H1 (cell line): ENCODE results near the gene SGK2. TPM values are rescaled to one million over a fixed set of nuclear protein-coding genes. Genes with fewer than 3 reads are reported as not detected.

Experiments
- CTCF ChIA-PET: fragments of 300-600 bp; sonication (Branson Sonifier 250); formaldehyde crosslinking; loops from one replicate; lab custom pipeline; 2021; ENCODE audit not compliant: partially characterized antibody; lab: Charles Lee
- POLR2A ChIA-PET: fragments of 300-600 bp; sonication (Branson Sonifier 250); formaldehyde crosslinking; loops from one replicate; lab custom pipeline; 2021; ENCODE audit warnings: inconsistent platforms; ENCODE audit not compliant: partially characterized antibody; lab: Charles Lee
- DNase-seq, 2 experiments: peaks; one replicate each; pipeline versions ENCODE4 v3.0.0 to v3.0.0-alpha.2; 2010 to 2022; ENCODE audit warnings: low spot score in 2 of 2, low read depth in 1 of 2, mixed read lengths in 1 of 2
- FAIRE-seq: peaks from 2 replicates; lab custom pipeline; 2011; peaks lifted over from hg19 to GRCh38; lab: Jason Lieb, UNC
- H2AFZ ChIP-seq: 2 replicates; pipeline ENCODE4 v1.8.1; 2012; ENCODE audit warnings: low read length, inconsistent platforms
- H2AK5ac ChIP-seq: 2 replicates; pipeline ENCODE4 v1.6.1; 2013; ENCODE audit warnings: low read depth, low read length
- H2BK120ac ChIP-seq: replicated peaks from 2 replicates; pipeline ENCODE3; 2013; ENCODE audit warnings: low read depth, low read length, inconsistent platforms
- H2BK12ac ChIP-seq: 2 replicates; pipeline ENCODE4 v1.6.1; 2013; ENCODE audit warnings: low read depth, low read length
- H2BK15ac ChIP-seq: 2 replicates; pipeline ENCODE4 v1.6.1; 2013; ENCODE audit warnings: low read length
- H2BK20ac ChIP-seq: 2 replicates; pipeline ENCODE4 v1.6.1; 2013; ENCODE audit warnings: low read length
- H2BK5ac ChIP-seq: 2 replicates; pipeline ENCODE4 v1.6.1; 2013; ENCODE audit warnings: low read depth, low read length
- H3K14ac ChIP-seq: 2 replicates; pipeline ENCODE4 v1.6.1; 2013; ENCODE audit warnings: inconsistent platforms; ENCODE audit not compliant: insufficient read length
- H3K18ac ChIP-seq: 2 replicates; pipeline ENCODE4 v1.6.1; 2013; ENCODE audit warnings: low read length; ENCODE audit errors: extremely low read depth
- H3K23ac ChIP-seq: 2 replicates; pipeline ENCODE4 v1.6.1; 2013; ENCODE audit warnings: inconsistent platforms; ENCODE audit not compliant: insufficient read length
- H3K23me2 ChIP-seq: 2 replicates; pipeline ENCODE4 v1.6.1; 2013; ENCODE audit warnings: low read depth, low read length
- H3K27ac ChIP-seq: 2 replicates; pipeline ENCODE4 v1.6.1; 2011; ENCODE audit warnings: low read depth, low read length, inconsistent platforms
- H3K27me3 ChIP-seq, 4 experiments: replicated peaks in 1 of 4; 1 replicate in 1 of 4; 2 replicates in 3 of 4; pipeline versions ENCODE4 v1.6.1 to v1.8.1; 2011 to 2013; ENCODE audit warnings: low read length in 3 of 4, mild to moderate bottlenecking in 3 of 4, inconsistent platforms in 2 of 4, mixed read lengths in 2 of 4, moderate library complexity in 1 of 4; ENCODE audit not compliant: control insufficient read depth in 3 of 4, insufficient read depth in 3 of 4; ENCODE audit errors: extremely low read depth in 1 of 4
- H3K36me3 ChIP-seq, 4 experiments: 2 replicates each; pipeline versions ENCODE4 v1.6.1 to v1.8.1; 2011 to 2013; ENCODE audit warnings: mild to moderate bottlenecking in 4 of 4, low read length in 3 of 4, moderate library complexity in 2 of 4, control low read depth in 1 of 4, inconsistent platforms in 1 of 4; ENCODE audit not compliant: insufficient read depth in 4 of 4, control insufficient read depth in 2 of 4
- H3K4ac ChIP-seq: replicated peaks from 2 replicates; pipeline ENCODE3; 2013; ENCODE audit warnings: low read length, low read depth, mixed read lengths, inconsistent platforms; ENCODE audit not compliant: insufficient read length
- H3K4me1 ChIP-seq, 4 experiments: replicated peaks in 1 of 4; 1 replicate in 1 of 4; 2 replicates in 3 of 4; pipeline versions ENCODE4 v1.6.1 to v1.8.1; 2011 to 2013; ENCODE audit warnings: low read length in 3 of 4, inconsistent platforms in 2 of 4, mixed read lengths in 1 of 4; ENCODE audit not compliant: insufficient read depth in 4 of 4, control insufficient read depth in 3 of 4
- H3K4me2 ChIP-seq, 2 experiments: 2 replicates each; pipeline versions ENCODE4 v1.6.1 to v1.8.1; 2011 to 2013; ENCODE audit warnings: low read depth in 2 of 2, low read length in 2 of 2, control low read depth in 1 of 2, inconsistent platforms in 1 of 2, mild to moderate bottlenecking in 1 of 2; ENCODE audit not compliant: insufficient read depth in 1 of 2
- H3K4me3 ChIP-seq, 4 experiments: fragments of 200-600, 300-600 bp in 1 of 4; sonication (generic), shearing (Covaris generic), sonication (Bioruptor Twin) in 1 of 4; 2 replicates each; pipeline versions ENCODE4 v1.5.1 to v1.8.1; 2011 to 2016; ENCODE audit warnings: low read length in 4 of 4, low read depth in 3 of 4, control low read depth in 2 of 4, inconsistent platforms in 2 of 4, mild to moderate bottlenecking in 2 of 4, mixed read lengths in 1 of 4, moderate library complexity in 1 of 4; ENCODE audit not compliant: insufficient read depth in 2 of 4; ENCODE audit errors: extremely low read depth in 1 of 4
- H3K56ac ChIP-seq: replicated peaks from 2 replicates; pipeline ENCODE3; 2013; ENCODE audit warnings: low read depth, mild to moderate bottlenecking, mixed read lengths, low read length, inconsistent platforms; ENCODE audit not compliant: insufficient read length
- H3K79me1 ChIP-seq: 2 replicates; pipeline ENCODE4 v1.6.1; 2013; ENCODE audit warnings: low read depth, low read length, control low read depth
- H3K79me2 ChIP-seq, 2 experiments: 2 replicates each; pipeline versions ENCODE4 v1.6.1 to v1.8.1; 2012 to 2013; ENCODE audit warnings: low read length in 2 of 2, mild to moderate bottlenecking in 2 of 2, inconsistent platforms in 1 of 2; ENCODE audit not compliant: insufficient read depth in 2 of 2, control insufficient read depth in 1 of 2
- H3K9ac ChIP-seq, 4 experiments: replicated peaks in 1 of 4; 1 replicate in 1 of 4; 2 replicates in 3 of 4; pipeline versions ENCODE4 v1.6.1 to v1.8.1; 2011 to 2013; ENCODE audit warnings: low read depth in 3 of 4, low read length in 3 of 4, control low read depth in 2 of 4, mild to moderate bottlenecking in 2 of 4, moderate library complexity in 2 of 4, inconsistent platforms in 1 of 4; ENCODE audit errors: extremely low read depth in 1 of 4
- H3K9me3 ChIP-seq, 2 experiments: 2 replicates each; pipeline versions ENCODE4 v1.6.1 to v1.8.1; 2012 to 2013; ENCODE audit warnings: mild to moderate bottlenecking in 2 of 2, moderate library complexity in 2 of 2, control low read depth in 1 of 2, inconsistent platforms in 1 of 2, low read depth in 1 of 2, low read length in 1 of 2, mixed read lengths in 1 of 2; ENCODE audit not compliant: insufficient read depth in 2 of 2
- H4K20me1 ChIP-seq, 2 experiments: replicated peaks in 1 of 2; 2 replicates each; pipeline versions ENCODE3 to v1.8.1; 2011 to 2013; ENCODE audit warnings: inconsistent platforms in 2 of 2, low read length in 2 of 2, mild to moderate bottlenecking in 1 of 2; ENCODE audit not compliant: insufficient read depth in 2 of 2, control insufficient read depth in 1 of 2
- H4K5ac ChIP-seq: 2 replicates; pipeline ENCODE4 v1.6.1; 2013; ENCODE audit warnings: low read length, low read depth, mixed read lengths, inconsistent platforms; ENCODE audit not compliant: insufficient read length
- H4K8ac ChIP-seq: 2 replicates; pipeline ENCODE4 v1.8.0; 2013; ENCODE audit warnings: mild to moderate bottlenecking, moderate library complexity, low read length, inconsistent platforms; ENCODE audit not compliant: insufficient read depth; ENCODE audit errors: extremely low read depth
- H4K91ac ChIP-seq: replicated peaks from 2 replicates; pipeline ENCODE3; 2013; ENCODE audit warnings: low read length, mixed read lengths, inconsistent platforms; ENCODE audit not compliant: insufficient read length
- BACH1 ChIP-seq: IDR thresholded peaks from 2 replicates; pipeline ENCODE4 v1.6.1; 2012; ENCODE audit warnings: low read length, improper control_type of control experiment
- JUN ChIP-seq: IDR thresholded peaks from 2 replicates; pipeline ENCODE4 v1.6.1; 2011; ENCODE audit warnings: low read depth, mild to moderate bottlenecking, improper control_type of control experiment, low read length
- POLR2A ChIP-seq, 2 experiments: IDR thresholded peaks; 1 replicate in 1 of 2; 2 replicates in 1 of 2; pipeline ENCODE4 v1.6.1; 2011; ENCODE audit warnings: low read depth in 2 of 2, low read length in 2 of 2, mild to moderate bottlenecking in 2 of 2; ENCODE audit errors: control extremely low read depth in 1 of 2
- RAD21 ChIP-seq, 2 experiments: IDR thresholded peaks in 1 of 2; conservative IDR thresholded peaks in 1 of 2; 2 replicates each; pipeline ENCODE4 v1.6.1; 2011; ENCODE audit warnings: low read depth in 2 of 2, low read length in 2 of 2, improper control_type of control experiment in 1 of 2, inconsistent platforms in 1 of 2, mild to moderate bottlenecking in 1 of 2, moderate library complexity in 1 of 2
- RNF2 ChIP-seq: fragments of 200-900, 300-1000 bp; sonication (generic); IDR thresholded peaks from 2 replicates; pipeline ENCODE4 v1.7.1; 2016; ENCODE audit warnings: borderline replicate concordance, low read depth, mild to moderate bottlenecking, antibody characterized with exemption, low read length; ENCODE audit not compliant: poor library complexity, severe bottlenecking; ENCODE audit errors: missing control alignments
- WGBS, 2 experiments: shearing (Covaris generic) in 1 of 2; methylation state at CpG; one replicate each; pipeline versions ENCODE4 v1.1.6 to v1.1.7; 2013 to 2015; ENCODE audit warnings: low lambda C conversion rate in 2 of 2, mixed read lengths in 2 of 2, inconsistent platforms in 1 of 2, low coverage in 1 of 2, missing lambda C conversion rate in 1 of 2; ENCODE audit not compliant: insufficient replicate concordance in 2 of 2, insufficient coverage in 1 of 2, insufficient read length in 1 of 2; ENCODE audit errors: extremely low coverage in 1 of 2, missing lambda C conversion rate in 1 of 2; 5-methylcytosine and 5-hydroxymethylcytosine counted together
- polyA plus RNA-seq, 7 experiments: library from polyadenylated mRNA; depleted of rRNA in 3 of 7; stranded (reverse) in 5 of 7; unstranded in 2 of 7; fragments of >200 nt in 5 of 7; fragments of 200-250 nt in 2 of 7; gene quantifications; 1 replicate in 5 of 7; 2 replicates in 1 of 7; 4 replicates in 1 of 7; pipeline versions ENCODE4 v1.2.1 to v1.2.3, GENCODE V29; 2011 to 2013; ENCODE audit warnings: missing spikeins in 2 of 7, mixed read lengths in 2 of 7
- total RNA-seq: library from RNA; stranded (reverse); fragmentation: NEBNext Ultra II Directional; extraction: Animal tissue kit (Norgen Biotek cat#: 25700); gene quantifications from 2 replicates; pipeline ENCODE4 v1.2.1, GENCODE V29; 2021
- TF ChIP-seq, protein P1 (sequence below): IDR thresholded peaks from 2 replicates; pipeline ENCODE4 v1.6.1; 2011; ENCODE audit warnings: low read length, improper control_type of control experiment
- TF ChIP-seq, protein P2 (sequence below), 3 experiments: IDR thresholded peaks; 1 replicate in 2 of 3; 2 replicates in 1 of 3; pipeline versions ENCODE4 v1.5.1 to v1.6.1; 2011; ENCODE audit warnings: low read length in 3 of 3, mild to moderate bottlenecking in 3 of 3, inconsistent platforms in 2 of 3, low read depth in 1 of 3, moderate library complexity in 1 of 3; ENCODE audit not compliant: insufficient read depth in 1 of 3; ENCODE audit errors: control extremely low read depth in 1 of 3

Gene SGK2
- total and polyA plus RNA-seq, 2 of the 8 experiments (the other 6 are each of a cell fraction or from before 2014, with no cell fraction given): 0.21 TPM; not detected in 1

DNA sequence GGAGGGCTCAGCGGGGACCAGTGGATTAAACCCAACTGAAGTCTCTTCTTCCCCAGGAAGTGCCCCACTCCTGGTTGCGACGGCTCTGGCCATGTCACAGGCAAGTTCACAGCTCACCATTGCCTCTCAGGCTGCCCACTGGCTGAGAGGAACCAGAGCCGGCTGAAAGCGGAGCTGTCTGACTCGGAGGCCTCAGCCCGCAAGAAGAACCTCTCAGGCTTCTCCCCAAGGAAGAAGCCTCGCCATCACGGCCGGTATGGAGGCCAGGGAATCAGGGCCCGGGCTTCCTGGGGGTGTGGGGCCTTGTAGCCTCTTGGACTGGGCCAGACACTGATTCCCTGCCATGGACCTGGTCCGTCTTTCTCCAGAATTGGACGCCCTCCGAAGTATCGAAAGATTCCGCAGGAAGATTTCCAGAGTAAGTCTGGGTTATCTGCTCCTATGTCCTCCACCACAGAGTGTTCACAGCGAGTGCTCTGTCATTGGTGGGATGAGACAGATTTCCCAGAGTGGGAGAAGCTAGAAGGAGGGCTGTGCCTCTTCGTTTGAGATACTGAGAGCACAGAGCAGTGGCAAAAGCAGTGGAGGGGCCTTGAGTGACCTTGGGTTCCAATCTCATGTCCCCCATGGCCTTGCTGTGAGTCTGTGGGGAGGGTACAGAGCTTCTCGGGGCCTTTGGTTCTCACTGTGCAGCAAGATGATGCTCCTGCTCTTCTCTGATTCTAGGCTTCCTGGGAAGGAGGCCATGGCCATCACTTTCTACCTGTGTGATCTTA, 22.6 kb upstream of the SGK2 start:
- Histone ChIP-seq H2BK15ac (no peak overlapping the region), H2AK5ac (no peak overlapping the region), H3K36me3 (peaks cover 0 to 14% (median 5%) of the 10 kb centered on the region in 4 experiments; a peak in 4 of 8 replicates), H3K23ac (no peak overlapping the region), H4K91ac (no peak overlapping the region), H4K8ac (no peak overlapping the region), H3K14ac (no peak overlapping the region), H3K4me3 (no peak overlapping the region), H3K9me3 (no peaks in the 10 kb centered on the region), H3K4ac (no peak overlapping the region), H4K5ac (no peak overlapping the region), H2BK120ac (no peak overlapping the region), H2BK12ac (no peak overlapping the region), H3K27me3 (no peaks in the 10 kb centered on the region), H2AFZ (no peak overlapping the region), H2BK20ac (no peak overlapping the region), H3K4me1 (no peaks in the 10 kb centered on the region), H3K4me2 (no peak overlapping the region), H3K27ac (no peak overlapping the region), H3K56ac (no peak overlapping the region), H3K23me2 (no peaks in the 10 kb centered on the region), H4K20me1 (peaks cover 3 to 4% of the 10 kb centered on the region in 2 experiments), H3K79me1 (no peaks in the 10 kb centered on the region), H2BK5ac (no peak overlapping the region), H3K18ac (no peak overlapping the region), H3K9ac (no peak overlapping the region), H3K79me2 (no peaks in the 10 kb centered on the region)
- FAIRE-seq (no peak), DNase-seq (no peak)
- CTCF ChIA-PET: interaction anchor here (0.6 to 6.5 kb wide), 16 partner anchors 9 to 558 kb away, joined by 3 to 54 read pairs (median 6); partner anchors contain the start of gene L3MBTL1
- 83% methylated on average over 19 of the region's 19 CpGs; no CpG with 5 or more reads in 1 of the 2 experiments for WGBS, 2 experiments
- POLR2A ChIA-PET: interaction anchor here (1.0 to 5.2 kb wide), 4 partner anchors 10 to 125 kb away, joined by 3 to 23 read pairs (median 4); partner anchors contain the start of gene SRSF6
- TF ChIP-seq RNF2: no peak
- no peak for TF ChIP-seq JUN
- TF ChIP-seq, protein P1, sequence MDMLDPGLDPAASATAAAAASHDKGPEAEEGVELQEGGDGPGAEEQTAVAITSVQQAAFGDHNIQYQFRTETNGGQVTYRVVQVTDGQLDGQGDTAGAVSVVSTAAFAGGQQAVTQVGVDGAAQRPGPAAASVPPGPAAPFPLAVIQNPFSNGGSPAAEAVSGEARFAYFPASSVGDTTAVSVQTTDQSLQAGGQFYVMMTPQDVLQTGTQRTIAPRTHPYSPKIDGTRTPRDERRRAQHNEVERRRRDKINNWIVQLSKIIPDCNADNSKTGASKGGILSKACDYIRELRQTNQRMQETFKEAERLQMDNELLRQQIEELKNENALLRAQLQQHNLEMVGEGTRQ: no peak
- no peak for TF ChIP-seq POLR2A (IDR thresholded peaks at IDR 0.05; ENCODE audit: control extremely low read depth in 1 of 2, low read depth in 2 of 2, low read length in 2 of 2)
- TF ChIP-seq, protein P2, sequence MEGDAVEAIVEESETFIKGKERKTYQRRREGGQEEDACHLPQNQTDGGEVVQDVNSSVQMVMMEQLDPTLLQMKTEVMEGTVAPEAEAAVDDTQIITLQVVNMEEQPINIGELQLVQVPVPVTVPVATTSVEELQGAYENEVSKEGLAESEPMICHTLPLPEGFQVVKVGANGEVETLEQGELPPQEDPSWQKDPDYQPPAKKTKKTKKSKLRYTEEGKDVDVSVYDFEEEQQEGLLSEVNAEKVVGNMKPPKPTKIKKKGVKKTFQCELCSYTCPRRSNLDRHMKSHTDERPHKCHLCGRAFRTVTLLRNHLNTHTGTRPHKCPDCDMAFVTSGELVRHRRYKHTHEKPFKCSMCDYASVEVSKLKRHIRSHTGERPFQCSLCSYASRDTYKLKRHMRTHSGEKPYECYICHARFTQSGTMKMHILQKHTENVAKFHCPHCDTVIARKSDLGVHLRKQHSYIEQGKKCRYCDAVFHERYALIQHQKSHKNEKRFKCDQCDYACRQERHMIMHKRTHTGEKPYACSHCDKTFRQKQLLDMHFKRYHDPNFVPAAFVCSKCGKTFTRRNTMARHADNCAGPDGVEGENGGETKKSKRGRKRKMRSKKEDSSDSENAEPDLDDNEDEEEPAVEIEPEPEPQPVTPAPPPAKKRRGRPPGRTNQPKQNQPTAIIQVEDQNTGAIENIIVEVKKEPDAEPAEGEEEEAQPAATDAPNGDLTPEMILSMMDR (IDR thresholded peaks at IDR 0.05; ENCODE audit: control extremely low read depth in 1 of 3, insufficient read depth in 1 of 3, low read depth in 1 of 3, low read length in 3 of 3): no peak
- no peak for TF ChIP-seq BACH1
- no peak for TF ChIP-seq RAD21 (IDR thresholded peaks at IDR 0.05 in 1 of 2, conservative IDR thresholded peaks at IDR 0.05 in 1 of 2; ENCODE audit: low read depth in 2 of 2, low read length in 2 of 2)
